HL-60 (cell line): Measurements from ENCODE around the gene ABCB4.

Experiments
- DNase-seq, 2 experiments: peaks; one replicate each; pipeline ENCODE4 v3.0.0-alpha.2; 2010 to 2020; ENCODE audit warnings: low read depth in 1 of 2, low spot score in 1 of 2
- H3K27ac ChIP-seq: fragments of 250-450 bp; sonication (Bioruptor Pico); replicated peaks from 2 replicates; pipeline ENCODE4 v1.5.1; 2020; ENCODE audit warnings: mild to moderate bottlenecking, moderate library complexity
- H3K27me3 ChIP-seq: fragments of 250-450 bp; sonication (Bioruptor Pico); 2 replicates; pipeline ENCODE4 v1.5.1; 2021; ENCODE audit warnings: mild to moderate bottlenecking, moderate library complexity; ENCODE audit not compliant: insufficient read depth, poor library complexity, severe bottlenecking
- H3K4me3 ChIP-seq: replicated peaks from 2 replicates; pipeline ENCODE4 v1.5.1; 2011; ENCODE audit warnings: mild to moderate bottlenecking, control low read depth, low read length; ENCODE audit not compliant: insufficient read depth
- GABPA ChIP-seq: IDR thresholded peaks from 2 replicates; pipeline ENCODE4 v1.6.1; 2012; ENCODE audit warnings: low read depth
- POLR2AphosphoS5 ChIP-seq: IDR thresholded peaks from 2 replicates; pipeline ENCODE4 v1.6.1; 2012; ENCODE audit warnings: low read depth
- REST ChIP-seq: IDR thresholded peaks from 2 replicates; pipeline ENCODE4 v1.6.1; 2012; ENCODE audit warnings: low read depth; ENCODE audit not compliant: insufficient replicate concordance
- SPI1 ChIP-seq: IDR thresholded peaks from 2 replicates; pipeline ENCODE4 v1.6.1; 2012; ENCODE audit warnings: low read depth, mild to moderate bottlenecking, borderline replicate concordance
- TF ChIP-seq, protein P1 (sequence below): IDR thresholded peaks from one replicate; pipeline ENCODE4 v1.5.1; 2011; ENCODE audit warnings: low read length, control low read depth, inconsistent platforms; ENCODE audit not compliant: insufficient read depth

The ABCB4 gene

GRCh38 chr7:87354749-87355148, 120.7 kb downstream of the ABCB4 start:
- TF ChIP-seq GABPA (no peak), SPI1 (no peak), POLR2AphosphoS5 (no peak), REST (no peak)
- TF ChIP-seq, protein P1, sequence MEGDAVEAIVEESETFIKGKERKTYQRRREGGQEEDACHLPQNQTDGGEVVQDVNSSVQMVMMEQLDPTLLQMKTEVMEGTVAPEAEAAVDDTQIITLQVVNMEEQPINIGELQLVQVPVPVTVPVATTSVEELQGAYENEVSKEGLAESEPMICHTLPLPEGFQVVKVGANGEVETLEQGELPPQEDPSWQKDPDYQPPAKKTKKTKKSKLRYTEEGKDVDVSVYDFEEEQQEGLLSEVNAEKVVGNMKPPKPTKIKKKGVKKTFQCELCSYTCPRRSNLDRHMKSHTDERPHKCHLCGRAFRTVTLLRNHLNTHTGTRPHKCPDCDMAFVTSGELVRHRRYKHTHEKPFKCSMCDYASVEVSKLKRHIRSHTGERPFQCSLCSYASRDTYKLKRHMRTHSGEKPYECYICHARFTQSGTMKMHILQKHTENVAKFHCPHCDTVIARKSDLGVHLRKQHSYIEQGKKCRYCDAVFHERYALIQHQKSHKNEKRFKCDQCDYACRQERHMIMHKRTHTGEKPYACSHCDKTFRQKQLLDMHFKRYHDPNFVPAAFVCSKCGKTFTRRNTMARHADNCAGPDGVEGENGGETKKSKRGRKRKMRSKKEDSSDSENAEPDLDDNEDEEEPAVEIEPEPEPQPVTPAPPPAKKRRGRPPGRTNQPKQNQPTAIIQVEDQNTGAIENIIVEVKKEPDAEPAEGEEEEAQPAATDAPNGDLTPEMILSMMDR, result no peak
- no peaks in the 10 kb centered on the region for H3K27me3 ChIP-seq
- H3K27ac ChIP-seq, result no peak overlapping the region
- DNase-seq, result no peak
- H3K4me3 ChIP-seq, result no peak overlapping the region
